ENCODE data around the gene CEND1.

- TF ChIP-seq CTCF (IDR thresholded peaks at IDR 0.05; ENCODE audit: low read length) (no peak), EZH2phosphoT487 (IDR thresholded peaks at IDR 0.05; ENCODE audit: low read length) (no peak), EZH2 (optimal IDR thresholded peaks at IDR 0.05; ENCODE audit: low read depth, low read length) (no peak)
Measured at GRCh38 chr11:745428-745827, 44.5 kb downstream of the CEND1 start.

Measured in MM.1S (cell line).